HG02759 (cell line): ENCODE measurements around the gene PKIB.
"Not testable (repeated sequence)": the region's sequence is repeated elsewhere in the genome, so short reads cannot be mapped to it uniquely, and the experiment has no call there.

Source experiments
- ATAC-seq: cut with Tn5 transposase; IDR thresholded peaks from one replicate; pipeline ENCODE4 v1.9.1; 2021; ENCODE audit warnings: mild to moderate bottlenecking, moderate library complexity; ENCODE audit not compliant: unreplicated experiment

The PKIB gene

GRCh38 chr6:122609881-122610689 lies at the start of gene PKIB:
PKIB (plus strand) TSS chr6:122610405; CDS start chr6:122717795, 107,390 bp downstream.
- ATAC-seq, result peak; percentile 97

DNA sequence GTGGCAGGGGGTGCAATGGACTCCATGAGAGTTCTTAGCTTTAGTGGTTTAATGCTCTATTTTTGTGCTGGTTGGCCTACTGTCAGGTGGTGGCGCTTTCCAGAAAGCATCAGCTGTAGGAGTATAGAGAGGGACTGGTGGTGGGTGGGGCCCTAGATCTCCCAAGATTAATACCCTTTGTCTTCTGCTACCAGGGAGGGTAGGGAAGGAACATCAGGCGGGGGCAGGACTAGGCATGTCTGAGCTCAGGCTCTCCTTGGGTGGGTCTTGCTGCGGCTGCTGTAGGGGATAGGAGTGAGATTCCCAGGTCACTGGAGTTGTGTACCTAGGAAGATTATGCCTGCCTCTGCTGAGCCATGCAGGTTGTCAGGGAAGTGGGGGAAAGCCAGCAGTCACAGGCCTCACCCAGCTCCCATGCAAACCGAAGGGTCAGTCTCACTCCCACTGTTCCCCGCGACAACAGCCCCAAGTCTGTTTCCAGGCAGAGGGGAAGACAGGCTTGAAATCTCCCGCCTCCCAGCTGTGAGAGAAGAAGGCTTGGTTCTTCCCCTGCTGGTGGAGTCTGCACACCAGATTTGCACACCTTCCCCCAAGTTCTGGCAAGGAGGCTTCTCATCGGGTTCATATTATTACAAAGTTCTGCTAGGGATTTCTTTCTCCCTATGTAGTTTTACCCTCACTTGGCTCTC lies 46.7 kb upstream of the PKIB start:
- no peak for ATAC-seq

GRCh38 chr6:122564230-122564629 lies 46.0 kb upstream of the PKIB start:
- no peak for ATAC-seq

- no peak for ATAC-seq
Measured at GRCh38 chr6:122565708-122566107, 44.5 kb upstream of the PKIB start.

- no peak for ATAC-seq
Measured at GRCh38 chr6:122567034-122567433, 43.2 kb upstream of the PKIB start.

DNA sequence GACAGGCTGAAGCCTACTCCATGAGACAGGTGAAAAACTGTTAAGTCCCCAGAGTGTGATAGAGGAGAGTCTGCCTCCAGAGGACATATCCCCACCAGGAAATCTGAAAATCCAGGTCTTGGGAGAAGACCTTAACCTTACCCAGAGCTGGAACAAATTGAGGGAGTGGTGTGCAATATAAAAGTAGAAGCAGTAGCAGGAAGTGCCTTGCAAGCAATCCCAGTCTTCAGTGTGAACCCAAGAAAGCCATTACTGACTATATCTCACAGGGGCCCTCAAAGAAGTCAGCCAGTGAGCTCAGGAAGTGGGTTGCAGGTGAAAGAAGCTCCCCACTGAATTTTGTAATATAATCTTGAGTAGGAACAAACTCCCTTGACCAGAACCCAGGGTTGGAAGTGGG lies 41.9 kb upstream of the PKIB start:
- ATAC-seq, result no peak

DNA sequence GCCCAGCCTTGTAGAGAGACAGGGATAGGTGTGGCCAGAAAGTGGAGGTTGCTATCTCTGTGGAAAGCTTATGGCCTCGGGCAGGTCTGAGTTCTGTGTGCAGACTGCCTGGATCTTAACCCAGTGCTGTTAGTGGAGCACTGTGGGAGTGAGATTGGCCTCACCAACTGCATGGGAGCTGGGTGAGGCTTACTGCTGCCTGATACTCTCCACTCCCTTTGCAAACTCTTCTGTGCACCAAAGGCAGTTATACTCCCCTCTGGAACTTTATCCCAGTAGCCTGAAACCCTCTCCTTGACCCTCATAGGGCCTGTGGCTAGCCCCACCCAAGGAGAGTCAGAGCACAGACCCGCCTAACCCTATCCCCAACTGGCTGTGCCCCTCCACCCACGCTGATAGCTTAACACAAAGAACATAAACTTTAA lies 41.4 kb upstream of the PKIB start:
- no peak for ATAC-seq

DNA sequence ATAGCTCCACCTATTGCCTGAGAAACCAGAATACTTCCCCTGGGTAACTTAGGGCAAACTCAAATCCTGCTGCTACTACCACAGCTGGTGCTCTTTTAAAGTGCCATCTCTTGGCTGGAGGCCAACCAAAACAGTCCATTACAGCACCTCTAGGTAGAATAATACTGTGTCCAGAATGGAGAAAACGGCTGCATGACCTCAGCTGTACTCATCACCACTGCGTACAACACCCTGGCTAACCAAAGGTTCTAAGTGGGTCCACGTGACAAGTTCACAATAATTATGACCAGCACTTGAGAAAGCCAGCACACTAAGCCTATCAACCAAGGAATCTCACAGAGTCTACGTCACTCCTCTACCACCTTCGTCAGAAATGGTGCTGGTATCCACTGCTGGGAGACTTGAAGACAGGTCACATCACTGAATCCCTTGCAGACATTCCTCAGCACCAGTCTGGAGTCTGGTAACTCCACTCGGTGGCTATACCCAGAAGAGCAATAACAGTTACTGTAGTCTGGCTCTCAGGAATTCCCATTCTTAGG lies 40.9 kb upstream of the PKIB start:
- no peak for ATAC-seq

- ATAC-seq, result no peak
Measured at GRCh38 chr6:122571888-122572287, 38.3 kb upstream of the PKIB start.

DNA sequence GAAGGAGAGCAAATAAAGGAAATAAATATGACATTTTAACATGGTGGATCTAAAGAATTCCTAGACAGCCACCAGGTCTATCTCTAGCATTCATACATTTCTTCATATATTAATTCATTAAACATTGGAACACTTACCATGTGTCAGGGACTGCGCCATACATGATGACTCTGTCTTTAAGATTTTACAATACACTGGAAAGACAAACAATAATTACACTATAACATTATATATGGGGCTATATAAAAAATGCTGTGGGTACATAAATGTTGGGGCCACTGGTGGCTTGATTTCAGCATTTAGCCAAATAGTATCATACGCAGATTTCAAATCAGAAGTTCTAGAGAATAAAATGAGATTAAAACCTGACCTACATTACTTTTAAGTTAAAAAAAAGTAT lies 33.3 kb upstream of the PKIB start:
- no peak for ATAC-seq

DNA sequence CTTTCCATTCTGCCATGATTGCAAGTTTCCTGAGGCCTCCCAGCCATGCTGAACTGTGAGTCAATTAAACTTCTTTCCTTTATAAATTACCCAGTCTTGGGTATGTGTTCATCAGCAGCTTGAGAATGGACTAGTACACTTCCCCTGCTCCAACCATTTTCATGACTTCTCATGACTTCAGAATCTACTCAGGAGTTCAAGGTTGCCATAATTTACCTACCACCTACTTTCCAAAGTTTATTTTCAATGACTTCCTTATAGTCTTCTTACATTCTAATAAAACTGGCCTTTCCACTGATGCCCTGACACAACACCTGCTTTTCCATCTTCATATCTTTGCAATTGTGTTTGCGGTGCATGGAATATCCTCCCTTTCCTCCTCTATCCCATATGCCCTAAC lies 31.2 kb upstream of the PKIB start:
- ATAC-seq, result no peak

GRCh38 chr6:122580737-122581136 lies 29.5 kb upstream of the PKIB start:
- ATAC-seq, result no peak

GRCh38 chr6:122589115-122589514 lies 21.1 kb upstream of the PKIB start:
- ATAC-seq, result no peak

- ATAC-seq, result not testable (repeated sequence)
Measured at GRCh38 chr6:122598295-122598694, 11.9 kb upstream of the PKIB start.

DNA sequence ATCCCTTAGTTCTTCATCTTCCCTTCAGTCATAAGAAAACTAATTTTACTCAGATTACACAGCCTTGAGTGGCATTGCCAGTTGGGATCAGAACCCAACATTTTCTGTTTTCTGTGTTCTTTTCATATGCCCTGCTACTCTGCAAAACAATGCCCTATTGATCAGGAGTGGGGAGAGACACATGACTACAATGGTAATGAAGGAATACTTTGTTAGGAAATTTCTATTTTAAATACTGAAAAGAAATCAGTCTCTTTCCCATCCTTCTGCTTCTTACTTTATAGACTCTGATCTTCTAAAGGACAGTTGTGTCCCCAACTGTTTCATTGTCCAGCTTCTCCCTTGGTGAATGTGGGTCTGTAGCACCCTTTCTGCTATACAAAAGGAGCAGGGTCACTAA lies 5.5 kb upstream of the PKIB start:
- no peak for ATAC-seq

DNA sequence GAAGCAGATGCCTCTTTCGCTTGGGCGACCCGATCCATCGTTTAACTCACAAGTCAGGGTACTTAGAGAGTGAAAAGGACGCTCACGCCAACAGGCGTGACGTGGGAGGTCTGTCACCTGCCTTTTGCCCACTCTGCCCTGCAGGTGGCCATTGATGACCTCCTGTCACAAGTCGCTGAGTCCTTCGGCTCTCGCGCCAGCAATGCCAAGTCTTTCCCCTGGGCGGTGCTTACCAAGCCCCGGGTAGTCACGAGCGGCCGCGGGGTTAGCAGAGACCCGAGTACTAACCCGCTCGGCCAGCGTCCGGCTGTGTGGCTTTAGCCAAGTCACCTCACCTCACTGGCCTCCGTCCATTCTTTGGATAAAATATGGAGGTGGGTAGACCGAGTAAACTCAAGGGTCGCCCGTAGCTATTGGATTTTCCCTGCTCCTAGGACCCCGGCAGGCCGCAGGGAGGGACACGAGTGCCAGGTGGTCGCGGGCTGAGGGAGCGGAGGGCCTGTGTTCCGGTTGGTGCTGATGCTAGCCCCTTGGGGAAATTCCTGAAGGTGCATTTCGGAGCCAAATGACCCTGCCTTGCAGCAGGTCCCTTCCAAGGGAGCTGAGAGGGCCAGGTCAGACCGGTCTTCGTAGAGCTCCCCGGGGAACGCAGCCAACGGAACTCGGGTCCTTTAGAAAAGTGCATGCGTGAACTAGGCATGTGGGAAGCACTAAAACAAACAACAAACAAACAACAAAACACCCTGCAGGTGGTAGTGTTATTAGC lies 668 bp downstream of the PKIB start:
- ATAC-seq, result peak; percentile 43

DNA sequence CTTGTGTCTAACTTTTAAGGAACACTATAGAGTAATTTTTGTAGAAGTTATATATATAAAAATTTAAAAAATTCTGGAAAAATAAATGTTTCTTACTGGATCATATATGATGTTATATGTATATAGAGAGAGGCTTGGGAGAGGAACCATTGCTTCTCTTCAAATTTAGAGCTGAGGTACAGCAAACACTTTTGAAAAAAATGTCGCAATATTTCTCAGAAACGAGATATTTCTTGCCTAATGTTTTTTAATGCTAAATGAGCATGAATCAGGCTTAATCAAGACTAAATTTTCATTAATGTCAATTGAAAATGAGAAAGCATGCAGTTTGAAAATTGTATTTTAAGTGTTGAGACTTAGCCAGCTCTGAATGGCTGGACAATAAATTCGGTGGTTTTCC lies 2.6 kb downstream of the PKIB start:
- no peak for ATAC-seq

DNA sequence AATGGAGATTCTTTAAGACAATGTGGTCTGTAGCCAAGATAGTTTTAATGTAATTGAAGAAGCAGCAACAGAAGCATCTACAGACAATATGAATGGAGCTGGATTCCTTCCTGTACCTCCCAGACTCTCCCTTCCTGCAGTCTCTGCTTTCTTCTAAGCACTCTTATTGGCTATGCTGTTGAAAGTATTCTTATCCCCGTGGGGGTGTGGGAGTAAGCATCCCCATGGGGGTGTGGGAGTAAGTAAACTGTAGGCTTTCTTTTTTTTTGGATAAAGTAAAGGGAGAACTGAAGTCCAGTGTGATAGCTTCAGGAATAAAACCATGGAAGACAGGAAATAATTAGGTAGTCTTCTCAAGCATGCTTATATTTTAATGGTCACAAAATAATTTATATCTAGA lies 4.1 kb downstream of the PKIB start:
- ATAC-seq, result no peak

- ATAC-seq, result no peak
Measured at GRCh38 chr6:122615409-122615808, 5.2 kb downstream of the PKIB start.

- no peak for ATAC-seq
Measured at GRCh38 chr6:122616877-122617276, 6.7 kb downstream of the PKIB start.

DNA sequence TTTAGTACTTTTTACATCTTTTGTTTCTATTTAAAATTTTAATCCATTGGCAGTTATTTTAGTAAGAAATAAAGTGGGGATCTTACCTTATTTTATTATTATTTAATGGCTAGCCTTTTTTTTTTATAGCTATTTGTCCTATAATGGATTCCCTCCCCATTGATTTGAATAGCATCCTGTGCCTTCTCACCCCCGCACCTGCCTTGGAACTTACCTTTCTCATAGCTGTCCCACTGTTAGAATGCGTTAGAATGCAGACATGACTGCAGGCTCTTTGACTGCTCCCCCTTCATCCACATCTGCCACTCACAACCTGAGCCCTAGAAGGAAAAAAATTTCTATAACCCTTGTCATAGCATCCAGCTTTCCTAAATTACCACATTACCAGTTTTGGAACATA lies 9.1 kb downstream of the PKIB start:
- no peak for ATAC-seq
